Measurements from ENCODE around the gene LIN9.
A peak's percentile ranks its signal among the peaks of the same experiment; 100 is the strongest.
"Not testable (repeated sequence)": the region's sequence is repeated elsewhere in the genome, so short reads cannot be mapped to it uniquely, and the experiment has no call there.

LIN9 gene

DNA sequence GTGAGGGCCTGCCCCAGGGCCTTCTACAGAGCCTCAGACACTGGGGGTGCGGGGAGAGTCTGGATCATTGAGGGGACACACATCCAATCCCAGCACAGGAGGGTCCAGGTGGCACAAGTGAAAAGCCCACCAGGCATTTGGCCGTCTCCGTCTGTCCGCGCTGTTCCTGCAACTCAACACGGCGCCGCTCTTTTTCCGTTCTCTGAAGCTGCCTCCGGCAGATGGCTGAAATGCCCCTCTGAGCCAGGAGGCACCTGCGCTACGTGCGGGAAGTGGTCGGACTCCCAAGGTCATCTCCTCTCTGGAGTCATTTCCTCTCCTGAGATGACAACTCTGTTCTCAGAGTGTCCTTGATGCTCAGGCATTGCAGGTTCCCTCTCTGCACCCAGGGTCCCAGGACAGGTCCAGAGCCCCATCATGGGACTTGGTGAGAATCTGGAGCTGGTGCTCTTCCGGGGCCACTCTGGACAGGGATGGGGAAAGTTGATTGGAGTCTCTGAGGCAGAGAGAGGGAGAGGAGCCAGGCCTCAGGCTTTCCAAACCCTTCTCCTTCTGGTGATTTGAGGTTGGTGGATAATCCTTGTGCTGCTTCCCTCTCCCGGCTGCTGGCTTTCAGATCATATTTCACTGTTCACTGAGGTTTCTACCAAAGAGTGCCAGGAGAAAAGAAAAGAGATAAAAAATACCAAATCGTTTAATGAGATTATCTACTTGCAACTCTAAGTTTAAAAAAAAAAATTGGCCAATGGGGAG, 99.5 kb downstream of the LIN9 start:
- DNase-seq: peak; percentile 86 to 88

DNA sequence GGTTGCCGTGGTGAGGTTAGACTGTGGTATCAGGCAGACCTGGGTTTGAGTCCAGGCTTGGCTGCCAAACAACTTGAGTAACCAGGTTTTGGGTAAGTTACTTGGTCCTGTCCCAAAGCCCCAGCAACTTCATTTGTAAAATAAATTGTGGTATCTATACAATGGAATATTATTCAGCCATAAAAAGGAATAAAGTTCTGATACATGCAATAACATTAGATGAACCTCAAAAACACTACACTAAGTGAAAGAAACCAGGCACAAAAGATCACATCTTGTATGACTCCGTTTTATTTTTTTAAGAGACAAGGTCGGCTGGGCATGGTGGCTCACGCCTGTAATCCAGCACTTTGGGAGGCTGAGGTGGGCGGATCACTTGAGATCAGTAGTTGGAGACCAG, 101.9 kb downstream of the LIN9 start:
- no peak for DNase-seq

GRCh38 chr1:226204198-226204597, 104.8 kb downstream of the LIN9 start:
- no peak for DNase-seq

DNA sequence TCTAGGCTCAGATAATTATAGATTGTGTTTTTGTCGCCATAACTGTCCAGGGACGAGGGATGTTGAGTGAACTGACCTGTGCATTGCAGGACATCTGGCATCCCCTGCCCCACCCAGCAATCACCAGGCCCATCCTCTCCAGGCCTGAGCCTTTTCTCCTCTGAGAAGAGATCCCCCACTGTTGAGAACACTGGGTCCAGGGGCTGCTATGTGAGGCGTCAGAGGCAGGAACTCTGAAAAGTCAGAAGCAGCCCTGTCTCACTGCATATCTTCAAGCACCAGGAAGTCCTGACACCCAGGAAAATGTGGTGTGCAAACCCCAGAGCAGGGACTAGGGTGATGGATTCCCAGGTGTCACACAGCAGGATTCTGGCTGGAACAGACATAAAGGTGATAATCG, 105.3 kb downstream of the LIN9 start:
- no peak for DNase-seq

DNA sequence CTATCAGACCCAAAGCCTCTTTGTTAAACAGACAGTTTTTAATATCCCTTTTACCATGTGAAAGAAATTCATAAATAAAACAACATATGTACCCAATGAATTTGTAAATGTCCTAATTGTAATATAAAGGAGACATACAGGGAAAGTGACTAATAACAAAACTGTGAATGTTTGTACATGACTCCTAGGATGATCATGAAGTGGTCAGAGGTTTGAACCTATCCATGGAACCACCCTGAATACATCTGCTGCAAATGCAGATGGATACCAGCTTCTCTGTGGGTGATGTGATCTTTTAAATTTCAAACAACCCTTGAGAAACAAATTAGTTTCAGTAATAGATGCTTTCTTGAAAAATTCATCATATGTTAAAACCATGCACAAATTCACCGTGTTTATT, 105.7 kb downstream of the LIN9 start:
- DNase-seq: no peak

- DNase-seq: not testable (repeated sequence)
Measured at GRCh38 chr1:226202666-226203065, 106.3 kb downstream of the LIN9 start.

DNA sequence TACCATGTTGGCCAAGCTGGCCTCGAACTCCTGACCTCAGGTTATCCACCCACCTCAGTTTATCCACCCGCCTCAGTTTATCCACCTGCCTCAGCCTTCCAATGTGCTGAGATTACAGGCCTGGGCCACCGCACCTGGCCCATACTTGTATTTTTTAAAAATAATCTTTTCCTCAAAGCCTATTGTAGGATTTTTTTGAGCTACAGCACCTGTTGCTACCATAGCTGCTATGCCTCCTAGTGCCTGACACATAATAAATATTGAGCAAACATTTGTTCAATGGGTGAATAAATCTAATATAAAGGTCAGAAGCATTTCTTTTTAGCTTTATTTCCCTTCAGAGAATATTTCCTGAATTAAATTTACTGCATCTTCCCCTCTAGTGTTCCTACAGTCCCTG, 106.7 kb downstream of the LIN9 start:
- no peak for DNase-seq

- DNase-seq: peak in 1 of 2 experiments; percentile 43
Measured at GRCh38 chr1:226201029-226201593, 107.9 kb downstream of the LIN9 start.

DNA sequence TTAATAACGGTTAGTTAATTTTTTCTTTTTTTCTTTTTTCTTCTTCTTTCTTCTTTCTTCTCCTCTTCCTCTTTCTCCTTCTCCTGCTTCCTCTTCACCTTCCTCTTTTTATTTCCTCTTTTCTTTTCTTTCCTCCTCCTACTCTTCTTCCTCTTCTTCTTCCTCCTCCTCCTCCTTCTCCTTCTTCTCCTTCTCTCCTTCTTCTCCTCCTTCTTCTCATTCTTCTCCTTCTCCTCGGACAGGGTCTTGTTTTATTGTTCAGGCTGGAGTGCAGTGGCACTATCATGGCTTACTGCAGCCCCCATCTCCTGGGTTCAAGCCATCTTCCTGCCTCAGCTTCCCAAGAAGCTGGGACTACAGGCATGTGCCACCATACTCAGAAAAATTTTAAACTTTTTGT, 109.0 kb downstream of the LIN9 start:
- DNase-seq: no peak

DNA sequence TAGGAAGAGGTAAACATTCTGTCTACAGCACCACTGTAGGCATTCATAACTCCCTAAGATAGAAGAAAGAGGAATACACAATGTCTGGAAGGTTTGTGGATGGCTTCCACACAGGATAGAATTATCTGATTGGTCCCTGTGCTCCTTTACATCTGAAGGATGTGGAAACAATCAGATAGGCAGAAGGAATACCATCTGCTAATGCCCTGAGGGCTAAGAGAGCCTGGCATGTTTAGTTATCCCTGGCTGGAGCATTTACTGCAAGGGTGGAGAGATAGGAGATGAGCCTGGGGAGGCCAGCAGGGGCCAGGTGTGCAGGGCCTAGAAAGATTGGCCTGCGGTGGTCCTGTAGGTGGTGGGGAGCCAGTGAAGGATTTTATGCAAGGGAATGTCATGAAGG, 113.8 kb downstream of the LIN9 start:
- peak; percentile 37 to 86 for DNase-seq

GRCh38 chr1:226187380-226187779, 121.6 kb downstream of the LIN9 start:
- DNase-seq: no peak

GRCh38 chr1:226187019-226187322, 122.0 kb downstream of the LIN9 start:
- no peak for DNase-seq

GRCh38 chr1:226186124-226187018, 122.6 kb downstream of the LIN9 start, which contains the start of gene ACBD3:
Gene ACBD3 (minus strand): TSS chr1:226186741. CDS start chr1:226186675, 66 bp downstream.
- peak; percentile 57 to 82 for DNase-seq

DNA sequence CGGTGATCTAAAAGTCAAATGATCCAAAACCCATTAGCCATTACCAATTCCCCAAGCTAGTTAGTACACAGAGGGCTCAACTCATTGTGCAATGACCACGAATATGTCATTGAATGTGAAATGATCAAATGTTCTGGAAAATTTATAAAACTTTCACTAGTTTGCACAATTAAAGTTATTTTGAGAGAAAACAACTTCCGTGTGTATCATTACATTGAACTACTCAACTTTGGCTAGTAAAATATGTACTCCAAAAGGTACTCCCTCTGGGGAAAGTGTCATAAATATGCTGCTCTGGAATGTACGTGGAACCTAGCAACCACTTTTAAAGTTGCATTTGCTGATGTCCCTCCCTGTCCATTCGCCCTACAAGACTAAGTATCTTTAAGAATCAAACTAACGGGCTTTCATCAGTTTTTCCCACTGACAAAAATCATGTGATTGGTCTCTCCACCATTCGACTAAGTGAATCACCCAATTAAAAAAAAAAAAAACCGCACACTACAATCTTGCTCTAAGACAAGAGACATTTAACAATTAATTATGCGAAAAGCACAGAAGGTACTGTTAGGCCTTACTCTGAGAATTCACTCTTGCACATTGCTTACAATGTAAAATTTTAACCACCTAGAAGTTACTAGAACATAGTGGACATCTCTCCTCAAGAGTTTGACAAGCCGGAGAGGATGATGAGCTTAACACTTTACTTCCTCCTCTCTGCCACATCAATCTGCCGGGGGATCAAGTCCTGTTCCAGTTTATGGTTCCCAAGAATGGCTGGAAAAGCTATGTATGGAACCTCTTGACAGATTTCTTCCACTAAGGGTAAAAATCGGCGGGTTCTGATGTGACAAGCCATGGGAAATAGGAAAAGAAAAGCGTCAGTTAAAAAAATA, 123.6 kb downstream of the LIN9 start:
- no peak for DNase-seq

DNA sequence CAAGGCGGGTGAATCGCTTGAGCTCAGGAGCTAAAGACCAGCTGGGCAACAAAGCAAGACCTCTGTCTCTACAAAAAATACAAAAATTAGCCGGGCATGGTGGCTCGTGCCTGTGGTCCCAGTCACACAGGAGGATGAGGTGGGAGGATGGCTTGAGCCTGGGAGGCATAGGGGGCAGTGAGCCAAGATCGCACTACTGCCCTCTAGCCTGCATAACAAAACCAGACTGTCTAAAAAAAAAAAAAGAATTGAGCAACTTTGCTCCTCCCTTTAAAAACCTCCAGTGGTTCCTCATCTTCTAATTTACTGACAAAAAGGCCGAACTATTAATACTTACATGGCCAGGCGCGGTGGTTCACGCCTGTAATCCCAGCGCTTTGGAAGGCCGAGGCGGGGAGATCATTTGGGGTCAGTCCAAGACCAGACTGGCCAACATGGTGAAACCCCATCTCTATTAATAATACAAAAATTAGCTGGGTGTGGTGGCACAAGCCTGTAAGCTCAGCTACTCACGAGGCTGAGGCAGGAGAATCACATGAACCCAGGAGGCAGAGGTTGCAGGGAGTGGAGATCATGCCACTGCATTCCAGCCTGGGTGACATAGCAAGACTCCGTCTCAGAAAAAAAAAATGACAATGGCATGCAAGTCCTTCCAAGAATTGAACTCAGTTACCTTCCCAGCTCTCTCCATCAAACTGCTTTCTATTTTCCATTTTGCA, 126.8 kb downstream of the LIN9 start:
- DNase-seq: no peak

Data from NCI-H524 (cell line).